Measurements from ENCODE around the gene MAP6D1. TPM values are rescaled to one million over a fixed set of nuclear protein-coding genes. Genes with fewer than 3 reads are reported as not detected.

Gene MAP6D1
- total RNA-seq, 1 donor from 2014 or later, result 1.9 TPM

DNA sequence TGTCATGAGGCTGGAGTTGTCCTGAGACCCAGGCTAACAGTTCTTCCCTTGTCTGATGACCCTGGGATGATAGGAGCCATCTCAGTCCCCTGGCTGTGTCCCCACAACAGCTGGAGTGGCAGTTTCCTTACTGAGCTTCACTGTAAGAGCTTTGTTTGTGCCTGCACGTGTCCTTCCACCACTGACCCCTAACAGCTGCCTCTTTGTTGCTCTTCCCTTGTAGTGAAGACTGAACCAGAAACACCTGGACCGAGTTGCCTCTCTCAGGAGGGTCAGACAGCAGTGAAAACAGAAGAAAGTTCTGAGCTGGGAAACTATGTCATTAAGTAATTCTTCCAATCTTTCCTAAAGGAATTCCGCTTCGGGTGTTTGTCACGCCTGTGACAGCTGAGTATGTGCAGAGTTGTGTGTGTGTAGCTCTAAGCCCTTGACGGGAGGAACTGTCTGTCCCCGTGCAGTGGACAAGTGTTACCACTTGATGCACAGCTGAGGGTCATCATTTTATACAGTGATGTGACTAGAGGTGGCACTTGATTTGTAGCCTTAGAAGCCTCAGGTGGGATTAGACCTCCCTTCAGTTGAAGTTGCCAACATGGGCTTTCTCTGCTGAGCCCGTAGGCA lies 25.0 kb downstream of the MAP6D1 start:
- Mint-ChIP-seq H3K4me1 (no peaks in the 10 kb centered on the region), H3K4me3 (no peak overlapping the region), H3K36me3 (ENCODE audit: low read depth) (peaks cover 66% of the 10 kb centered on the region), H3K9me3 (no peaks in the 10 kb centered on the region), H3K27ac (no peak overlapping the region), H3K27me3 (no peaks in the 10 kb centered on the region)
- no peak for ATAC-seq (ENCODE audit: low read depth)
- intact Hi-C loops (cut with micrococcal nuclease), result no loop called here
- DNase-seq, result no peak
- ChIA-PET POLR2A (no interaction called here), CTCF (interaction anchor here (1.0 kb wide), 2 partner anchors 31 to 85 kb away, joined by 3 read pairs; partner anchors contain the start of gene PARL)
- TF ChIP-seq, protein P1, sequence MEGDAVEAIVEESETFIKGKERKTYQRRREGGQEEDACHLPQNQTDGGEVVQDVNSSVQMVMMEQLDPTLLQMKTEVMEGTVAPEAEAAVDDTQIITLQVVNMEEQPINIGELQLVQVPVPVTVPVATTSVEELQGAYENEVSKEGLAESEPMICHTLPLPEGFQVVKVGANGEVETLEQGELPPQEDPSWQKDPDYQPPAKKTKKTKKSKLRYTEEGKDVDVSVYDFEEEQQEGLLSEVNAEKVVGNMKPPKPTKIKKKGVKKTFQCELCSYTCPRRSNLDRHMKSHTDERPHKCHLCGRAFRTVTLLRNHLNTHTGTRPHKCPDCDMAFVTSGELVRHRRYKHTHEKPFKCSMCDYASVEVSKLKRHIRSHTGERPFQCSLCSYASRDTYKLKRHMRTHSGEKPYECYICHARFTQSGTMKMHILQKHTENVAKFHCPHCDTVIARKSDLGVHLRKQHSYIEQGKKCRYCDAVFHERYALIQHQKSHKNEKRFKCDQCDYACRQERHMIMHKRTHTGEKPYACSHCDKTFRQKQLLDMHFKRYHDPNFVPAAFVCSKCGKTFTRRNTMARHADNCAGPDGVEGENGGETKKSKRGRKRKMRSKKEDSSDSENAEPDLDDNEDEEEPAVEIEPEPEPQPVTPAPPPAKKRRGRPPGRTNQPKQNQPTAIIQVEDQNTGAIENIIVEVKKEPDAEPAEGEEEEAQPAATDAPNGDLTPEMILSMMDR (IDR thresholded peaks at IDR 0.05), result no peak

DNA sequence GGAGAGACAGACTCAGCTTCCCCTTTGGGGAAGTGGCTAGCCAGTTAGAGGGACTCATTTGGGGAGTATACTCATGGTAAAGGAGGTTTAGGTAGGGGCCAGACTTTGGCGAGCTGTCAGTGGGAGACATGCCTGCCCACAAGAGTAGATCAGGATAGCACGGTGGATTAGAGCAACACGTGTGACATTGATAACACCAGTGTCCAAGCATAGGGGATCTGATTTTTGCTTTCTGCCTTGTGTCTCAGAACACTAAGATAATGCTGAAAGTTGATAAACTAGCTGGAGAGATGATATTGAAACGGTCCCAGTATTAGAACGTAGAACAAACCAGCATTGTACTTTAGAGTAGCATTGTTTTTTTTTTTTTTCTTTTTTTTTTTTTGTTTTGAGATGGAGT lies 25.9 kb downstream of the MAP6D1 start:
- CTCF ChIA-PET, result no interaction called here

DNA sequence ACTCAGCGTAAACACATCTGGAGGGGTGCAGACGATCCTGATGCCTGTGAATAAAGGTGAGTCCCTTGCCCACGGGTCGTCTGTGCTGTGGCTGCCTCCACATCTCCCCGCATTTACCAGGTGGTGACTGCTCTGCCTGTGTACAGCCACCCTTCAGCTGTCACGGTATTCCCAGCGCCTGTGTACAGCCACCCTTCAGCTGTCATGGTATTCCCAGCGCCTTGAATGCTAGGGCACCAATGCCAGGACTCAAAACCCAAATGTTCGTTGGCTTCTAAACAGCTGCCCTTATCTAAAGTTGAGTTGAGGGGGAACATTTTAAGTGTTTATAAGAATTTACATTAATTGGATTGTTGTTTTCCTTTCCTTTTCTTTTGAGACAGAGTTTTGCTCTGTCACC lies 27.4 kb downstream of the MAP6D1 start:
- H3K4me3 Mint-ChIP-seq, result no peak overlapping the region
- intact Hi-C loops (cut with micrococcal nuclease), result no loop called here
- H3K27ac Mint-ChIP-seq, result no peak overlapping the region
- POLR2A ChIA-PET, result no interaction called here
- peaks cover 63% of the 10 kb centered on the region for H3K36me3 Mint-ChIP-seq (ENCODE audit: low read depth)
- H3K9me3 Mint-ChIP-seq, result no peaks in the 10 kb centered on the region
- ATAC-seq (ENCODE audit: low read depth) (no peak), DNase-seq (no peak)
- H3K27me3 Mint-ChIP-seq, result no peaks in the 10 kb centered on the region
- no peaks in the 10 kb centered on the region for H3K4me1 Mint-ChIP-seq
- CTCF ChIA-PET, result no interaction called here
- TF ChIP-seq, protein P1 (IDR thresholded peaks at IDR 0.05), result no peak

More for the DNA sequence above, 25.9 kb downstream of the MAP6D1 start:
- intact Hi-C loops (cut with micrococcal nuclease), result no loop called here
- no peak for ATAC-seq (ENCODE audit: low read depth)
- H3K27ac Mint-ChIP-seq, result no peak overlapping the region
- H3K27me3 Mint-ChIP-seq, result no peaks in the 10 kb centered on the region
- TF ChIP-seq, protein P1 (IDR thresholded peaks at IDR 0.05), result no peak
- POLR2A ChIA-PET, result no interaction called here
- peaks cover 64% of the 10 kb centered on the region for H3K36me3 Mint-ChIP-seq (ENCODE audit: low read depth)
- no peaks in the 10 kb centered on the region for H3K9me3 Mint-ChIP-seq
- no peaks in the 10 kb centered on the region for H3K4me1 Mint-ChIP-seq
- H3K4me3 Mint-ChIP-seq, result no peak overlapping the region
- no peak for DNase-seq

DNA sequence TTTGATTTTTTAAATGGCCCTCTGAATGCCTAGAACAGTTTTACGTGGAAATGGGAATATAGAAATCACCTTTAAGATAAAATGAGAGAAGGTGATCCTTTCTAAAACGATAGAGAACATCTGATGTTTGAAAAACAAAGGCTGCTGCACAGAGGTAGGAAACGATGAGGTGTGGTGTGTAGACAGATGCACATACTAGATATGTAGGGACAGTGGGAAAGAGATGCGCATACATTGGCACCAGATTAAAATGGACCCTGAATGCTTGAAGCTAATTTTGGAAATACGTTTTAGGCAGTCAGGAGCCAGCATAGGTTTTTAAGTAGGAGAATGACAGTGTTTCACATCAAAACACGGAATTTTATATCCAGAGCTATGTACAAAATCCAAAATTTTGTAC lies 29.0 kb downstream of the MAP6D1 start:
- DNase-seq (no peak), ATAC-seq (ENCODE audit: low read depth) (no peak)
- TF ChIP-seq, protein P1 (IDR thresholded peaks at IDR 0.05), result no peak
- CTCF ChIA-PET, result no interaction called here
- Mint-ChIP-seq H3K27me3 (no peaks in the 10 kb centered on the region), H3K27ac (no peak overlapping the region), H3K4me1 (no peaks in the 10 kb centered on the region), H3K4me3 (no peak overlapping the region), H3K36me3 (ENCODE audit: low read depth) (peaks cover 60% of the 10 kb centered on the region), H3K9me3 (no peaks in the 10 kb centered on the region)
- intact Hi-C loops (cut with micrococcal nuclease), result no loop called here
- POLR2A ChIA-PET, result no interaction called here

DNA sequence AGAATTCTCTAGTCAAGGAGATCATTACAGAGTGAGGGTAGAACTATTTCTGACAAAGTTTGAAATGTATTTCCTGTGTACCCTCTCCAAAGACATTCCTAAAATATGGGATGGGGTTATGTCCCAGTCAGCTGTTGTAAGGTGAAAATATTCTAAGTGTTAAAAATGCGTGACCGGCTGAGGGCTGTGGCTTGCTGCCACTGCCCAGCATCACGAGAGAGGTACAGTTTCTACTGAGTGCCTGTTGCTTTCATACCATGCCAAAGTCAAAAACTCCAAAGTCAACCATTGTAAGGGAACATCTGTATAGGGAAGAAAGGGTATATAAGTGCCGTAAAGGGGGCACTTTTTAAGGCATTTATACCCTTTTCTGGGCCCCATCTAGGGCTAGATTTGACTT lies 30.9 kb downstream of the MAP6D1 start:
- CTCF ChIA-PET, result no interaction called here
- no peaks in the 10 kb centered on the region for H3K9me3 Mint-ChIP-seq
- TF ChIP-seq, protein P1 (IDR thresholded peaks at IDR 0.05), result no peak
- ATAC-seq (ENCODE audit: low read depth), result no peak
- no peak overlapping the region for H3K4me3 Mint-ChIP-seq
- no peak overlapping the region for H3K27ac Mint-ChIP-seq
- intact Hi-C loops (cut with micrococcal nuclease), result no loop called here
- H3K4me1 Mint-ChIP-seq, result no peaks in the 10 kb centered on the region
- H3K27me3 Mint-ChIP-seq, result no peaks in the 10 kb centered on the region
- DNase-seq, result no peak
- H3K36me3 Mint-ChIP-seq (ENCODE audit: low read depth), result peaks cover 60% of the 10 kb centered on the region
- POLR2A ChIA-PET, result no interaction called here

Measured in activated B cell treated with CpG ODN at 0.5 μM for 24 hours (primary cell).